Stimulated activated CD8-positive, alpha-beta memory T cell treated with anti-CD3 and anti-CD28 coated beads, Interleukin-15, amount 100 ng/mL, for 48 hours (primary cell): ENCODE results near the gene RXFP4.
"Not testable (repeated sequence)": the region's sequence is repeated elsewhere in the genome, so short reads cannot be mapped to it uniquely, and the experiment has no call there.

Source experiments
- DNase-seq, 2 donors: peaks; one replicate each; pipeline ENCODE4 v3.0.0-alpha.2; 2020; ENCODE audit warnings: low read depth in 2 of 2

The RXFP4 gene

DNA sequence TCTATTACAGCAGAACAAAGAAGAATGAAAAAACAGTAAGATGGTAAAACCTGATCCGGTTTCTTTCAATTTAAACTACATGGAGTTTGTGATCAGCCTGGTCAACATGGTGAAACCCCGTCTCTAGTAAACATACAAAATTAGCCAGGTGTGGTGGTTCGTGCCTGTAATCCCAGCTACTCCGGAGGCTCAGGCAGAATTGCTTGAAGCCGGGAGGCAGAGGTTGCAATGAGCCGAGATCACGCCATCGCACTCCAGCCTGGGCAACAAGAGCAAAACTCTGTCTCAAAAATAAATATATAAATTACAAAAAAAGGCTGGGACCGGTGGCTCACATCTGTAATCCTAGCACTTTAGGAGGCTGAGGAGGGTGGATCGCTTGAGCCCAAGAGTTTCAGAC is 10.7 kb upstream of the RXFP4 start:
- not testable (repeated sequence) for DNase-seq

DNA sequence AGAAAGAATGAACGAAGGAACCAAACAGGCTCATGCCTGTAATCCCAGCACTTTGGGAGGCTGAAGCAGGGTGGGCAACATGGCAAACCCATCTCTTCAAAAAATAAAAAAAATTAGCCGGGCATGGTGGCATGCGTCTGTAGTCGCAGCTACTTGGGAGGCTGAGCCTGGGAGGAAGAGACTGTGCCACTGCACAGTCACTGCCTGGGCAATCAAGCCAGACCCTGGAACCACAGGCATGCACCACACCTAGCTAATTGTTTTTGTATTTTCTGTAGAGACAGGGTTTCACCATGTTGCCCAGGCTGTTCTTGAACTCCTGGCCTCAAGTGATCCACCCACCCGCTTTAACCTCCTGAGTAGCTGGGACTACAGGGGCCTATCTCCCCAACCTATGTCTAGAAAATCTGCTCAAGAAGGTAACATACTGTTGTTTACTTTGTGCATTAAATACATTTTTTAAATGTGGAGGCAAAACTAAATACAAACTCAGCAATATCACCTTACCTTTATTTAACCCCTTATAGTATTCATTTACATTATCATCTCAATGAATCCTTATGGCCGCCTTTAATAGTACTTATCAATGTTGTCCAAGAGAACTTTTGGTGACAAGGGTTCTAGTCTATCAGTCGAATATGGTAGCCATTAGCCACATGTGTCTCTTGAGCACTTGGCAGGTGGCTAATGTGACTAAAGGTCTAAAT is 10.0 kb upstream of the RXFP4 start:
- DNase-seq, result no peak

DNA sequence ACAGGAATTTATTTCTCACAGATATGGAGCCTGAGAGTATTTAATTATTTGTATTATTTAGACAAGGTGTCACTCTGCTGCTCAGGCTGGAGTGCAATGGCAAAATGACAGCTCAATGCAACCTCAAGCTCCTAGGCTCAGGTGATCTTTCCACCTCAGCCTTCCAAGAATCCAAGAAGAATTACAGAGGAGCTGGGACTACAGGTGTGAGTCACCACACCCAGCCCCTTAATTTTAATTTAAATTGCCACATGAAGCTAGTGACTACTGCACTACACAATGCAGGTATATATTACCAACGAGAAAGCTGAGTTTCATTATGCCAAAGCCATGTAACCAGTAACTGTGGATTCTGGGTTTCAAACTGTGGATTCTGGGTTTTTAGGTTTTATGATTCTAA is 9.4 kb upstream of the RXFP4 start:
- no peak for DNase-seq

DNA sequence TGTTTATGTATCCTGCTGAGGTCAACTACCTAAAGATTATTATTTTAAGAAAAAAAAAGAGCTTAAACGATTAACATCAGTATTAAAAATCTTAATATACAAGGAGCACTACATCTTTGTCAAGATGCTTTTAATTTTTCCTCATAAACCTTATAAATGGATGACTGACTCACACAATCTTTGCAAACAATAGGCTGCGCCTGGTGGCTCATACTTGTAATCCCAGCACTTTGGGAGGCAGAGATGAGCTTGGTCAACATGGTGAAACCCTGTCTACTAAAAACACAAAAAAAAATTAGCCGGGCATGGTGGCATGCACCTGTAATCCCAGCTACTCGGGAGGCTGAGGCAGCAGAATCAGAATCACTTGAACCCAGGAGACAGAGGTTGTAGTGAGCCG is 9.0 kb upstream of the RXFP4 start:
- no peak for DNase-seq

DNA sequence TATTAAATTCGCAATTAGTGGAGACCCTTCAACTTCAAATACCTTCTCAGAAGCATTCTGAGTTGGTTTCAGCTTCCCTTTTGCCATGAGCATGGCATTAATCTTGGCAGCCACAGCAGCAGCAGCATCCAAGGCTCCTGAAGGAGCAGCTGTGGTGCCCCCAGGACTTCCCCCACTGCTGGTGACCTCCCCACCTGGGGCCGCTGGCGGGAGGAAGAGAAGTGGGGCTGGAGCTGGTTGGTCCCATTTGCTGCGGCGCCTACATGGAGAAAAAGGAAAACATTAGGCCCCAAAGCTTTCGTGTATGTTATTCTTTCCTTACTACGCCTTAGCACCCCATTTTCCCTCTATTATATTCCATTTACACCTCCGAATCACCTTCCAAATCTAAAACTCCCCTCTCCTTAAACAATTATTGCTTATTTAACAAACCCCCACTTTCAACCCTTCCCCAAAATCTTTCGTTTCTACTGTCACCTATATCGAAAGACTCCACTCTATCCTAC is 7.8 kb upstream of the RXFP4 start:
- no peak for DNase-seq

DNA sequence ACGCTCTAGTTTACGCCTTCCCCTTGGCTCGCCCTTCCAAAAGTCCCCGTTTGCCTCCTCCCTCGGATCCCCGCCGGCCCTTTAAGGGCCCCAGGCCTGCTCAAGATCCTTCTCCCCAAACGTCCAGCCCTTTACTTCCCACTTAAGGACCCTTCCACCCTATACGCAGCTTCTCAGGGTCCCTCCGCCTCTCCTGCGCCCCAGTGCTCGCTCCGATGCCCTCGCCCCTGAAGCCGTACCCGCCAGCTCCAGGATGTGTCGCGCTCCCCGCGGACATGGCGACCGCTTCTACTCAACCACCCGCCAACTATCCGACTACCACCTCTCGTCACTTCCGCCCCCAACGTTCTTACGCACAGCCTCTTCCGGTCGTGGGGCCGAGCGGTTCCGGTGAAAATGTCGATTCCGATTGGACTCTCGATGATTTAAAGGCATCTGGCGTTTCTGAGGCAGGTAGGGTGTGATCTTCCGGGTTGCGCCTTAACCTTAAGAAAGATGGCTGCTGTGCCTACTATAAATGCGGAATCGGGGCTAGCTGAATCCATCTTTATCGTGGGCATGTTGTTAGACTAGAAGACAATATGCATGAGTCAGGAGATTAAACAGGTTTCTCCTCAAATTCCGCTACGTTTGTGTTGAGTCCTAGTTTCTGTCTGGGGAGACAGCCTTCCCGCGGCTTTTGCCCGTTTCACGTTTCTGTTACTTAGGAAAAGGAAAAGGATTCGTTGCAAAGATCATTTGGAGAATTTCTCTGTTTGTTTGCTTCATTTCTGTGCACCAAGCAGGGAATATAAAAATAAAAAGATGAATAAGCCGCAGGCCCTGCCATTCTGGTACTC is 7.1 kb upstream of the RXFP4 start, which contains the start of gene KHDC4:
KHDC4 (minus strand) TSS at position 317 of the 839 bp plus-strand sequence; CDS start at position 277, 40 bp downstream.
- peak; percentile 89 to 92 for DNase-seq

DNA sequence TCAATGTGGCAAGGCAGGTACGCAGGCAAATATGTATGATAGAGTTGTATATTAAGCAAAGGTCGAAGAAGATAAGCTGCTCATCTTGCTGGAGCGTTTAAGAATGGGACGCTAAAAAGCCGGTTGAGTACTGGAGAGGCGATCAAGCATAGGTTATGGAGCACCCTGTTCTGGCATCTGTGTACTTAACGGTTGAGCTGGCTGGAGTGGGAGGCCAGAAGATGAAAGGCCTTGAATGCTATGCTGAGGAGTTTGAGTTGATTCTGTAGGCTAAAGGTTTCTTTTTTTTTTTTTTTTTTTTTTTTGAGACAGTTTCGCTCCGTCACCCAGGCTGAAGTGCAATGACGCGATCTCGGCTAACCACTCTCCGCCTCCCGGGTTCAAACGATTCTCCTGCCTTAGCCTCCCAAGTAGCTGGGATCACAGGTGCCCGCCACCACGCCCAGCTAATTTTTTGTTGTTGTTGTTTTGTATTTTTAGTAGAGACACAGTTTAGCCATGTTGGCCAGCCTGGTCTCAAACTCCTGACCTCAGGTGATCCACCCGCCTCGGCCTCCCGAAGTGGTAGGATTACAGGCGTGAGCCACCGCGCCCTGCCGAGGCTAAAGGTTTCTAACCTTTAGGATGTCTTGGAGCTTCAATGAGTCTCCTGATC is 6.4 kb upstream of the RXFP4 start:
- no peak for DNase-seq

DNA sequence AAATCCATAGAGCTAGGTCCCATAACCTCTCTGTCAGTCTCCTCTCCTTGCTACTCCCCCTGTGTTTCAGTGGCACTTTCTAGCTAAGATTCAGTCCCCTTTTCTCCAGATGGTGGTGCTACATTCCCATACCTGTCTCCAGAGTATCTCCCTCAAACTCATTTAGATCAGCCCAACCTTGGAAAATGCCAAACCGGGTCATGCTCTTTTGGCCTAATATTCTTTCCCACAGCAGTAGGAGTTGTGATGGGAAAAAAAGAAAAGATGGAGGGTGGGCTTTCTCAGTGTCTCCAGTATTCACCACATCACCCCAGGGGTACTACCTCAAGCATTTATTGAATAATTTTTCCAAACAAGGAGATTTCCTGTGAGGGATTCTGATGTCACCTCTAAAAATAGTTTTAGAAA is 3.2 kb upstream of the RXFP4 start:
- DNase-seq, result no peak

DNA sequence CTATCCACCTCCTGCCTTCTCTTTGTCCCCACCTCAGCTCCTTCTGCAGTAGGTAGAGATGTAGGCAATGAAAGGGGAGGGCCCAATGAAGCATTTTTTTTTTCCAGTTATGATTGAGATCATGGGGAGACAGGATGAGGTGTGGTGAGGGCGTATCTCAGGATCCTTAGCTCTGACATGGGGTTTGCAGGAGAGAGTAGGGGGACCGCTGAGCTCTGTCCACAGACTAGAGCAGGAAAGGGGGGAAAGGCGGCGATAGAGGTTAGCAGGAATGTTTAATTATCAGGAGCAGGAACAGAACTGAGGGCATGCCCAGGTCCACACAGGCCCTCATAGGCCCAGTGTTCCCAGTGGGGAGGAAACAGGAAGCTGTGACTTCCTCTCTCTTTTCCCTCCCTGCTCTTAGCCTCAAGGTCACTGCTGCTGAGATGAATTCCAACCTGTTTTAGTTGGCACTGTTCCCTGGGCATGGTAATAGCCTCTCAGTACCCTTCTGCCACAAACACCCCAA is 901 bp upstream of the RXFP4 start:
- no peak for DNase-seq

DNA sequence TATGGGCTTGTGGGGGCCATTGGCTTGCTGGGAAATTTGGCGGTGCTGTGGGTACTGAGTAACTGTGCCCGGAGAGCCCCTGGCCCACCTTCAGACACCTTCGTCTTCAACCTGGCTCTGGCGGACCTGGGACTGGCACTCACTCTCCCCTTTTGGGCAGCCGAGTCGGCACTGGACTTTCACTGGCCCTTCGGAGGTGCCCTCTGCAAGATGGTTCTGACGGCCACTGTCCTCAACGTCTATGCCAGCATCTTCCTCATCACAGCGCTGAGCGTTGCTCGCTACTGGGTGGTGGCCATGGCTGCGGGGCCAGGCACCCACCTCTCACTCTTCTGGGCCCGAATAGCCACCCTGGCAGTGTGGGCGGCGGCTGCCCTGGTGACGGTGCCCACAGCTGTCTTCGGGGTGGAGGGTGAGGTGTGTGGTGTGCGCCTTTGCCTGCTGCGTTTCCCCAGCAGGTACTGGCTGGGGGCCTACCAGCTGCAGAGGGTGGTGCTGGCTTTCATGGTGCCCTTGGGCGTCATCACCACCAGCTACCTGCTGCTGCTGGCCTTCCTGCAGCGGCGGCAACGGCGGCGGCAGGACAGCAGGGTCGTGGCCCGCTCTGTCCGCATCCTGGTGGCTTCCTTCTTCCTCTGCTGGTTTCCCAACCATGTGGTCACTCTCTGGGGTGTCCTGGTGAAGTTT is 550 bp downstream of the RXFP4 start:
- DNase-seq, result no peak

DNA sequence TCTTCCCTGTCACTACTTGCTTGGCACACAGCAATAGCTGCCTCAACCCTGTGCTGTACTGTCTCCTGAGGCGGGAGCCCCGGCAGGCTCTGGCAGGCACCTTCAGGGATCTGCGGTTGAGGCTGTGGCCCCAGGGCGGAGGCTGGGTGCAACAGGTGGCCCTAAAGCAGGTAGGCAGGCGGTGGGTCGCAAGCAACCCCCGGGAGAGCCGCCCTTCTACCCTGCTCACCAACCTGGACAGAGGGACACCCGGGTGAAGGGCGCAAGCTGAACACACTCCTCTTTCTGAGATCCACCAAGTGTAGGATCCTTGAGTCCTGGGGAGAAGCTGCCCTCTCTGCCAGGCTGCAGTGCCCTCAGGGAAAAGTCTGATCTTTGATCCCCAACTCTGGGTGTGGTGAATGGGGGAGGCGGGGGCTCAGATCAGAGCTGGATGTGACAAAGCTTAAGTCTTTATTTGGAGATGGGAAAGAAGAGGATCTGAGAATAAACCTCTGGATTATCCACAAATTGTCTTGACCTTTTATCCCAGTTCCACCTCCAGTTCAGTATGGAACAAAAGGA is 1.2 kb downstream of the RXFP4 start:
- DNase-seq, result no peak

DNA sequence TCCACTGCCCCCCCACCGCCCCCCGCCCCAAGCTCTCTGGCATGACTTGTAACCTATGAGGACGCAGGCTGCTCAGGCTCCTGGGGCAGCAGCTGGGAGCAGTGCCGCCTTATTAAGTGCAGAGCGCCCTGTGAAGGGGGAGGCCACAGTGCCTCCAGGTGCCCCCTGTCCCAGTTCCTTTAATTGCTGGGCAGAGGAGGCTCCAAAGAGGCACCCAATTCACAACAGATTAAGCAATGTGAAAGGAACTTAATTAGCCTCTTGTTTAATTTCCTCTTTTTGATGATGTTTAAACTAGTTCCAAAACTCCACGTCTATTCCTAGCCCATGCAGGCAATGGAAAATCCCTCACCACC is 3.0 kb downstream of the RXFP4 start:
- DNase-seq, result no peak

DNA sequence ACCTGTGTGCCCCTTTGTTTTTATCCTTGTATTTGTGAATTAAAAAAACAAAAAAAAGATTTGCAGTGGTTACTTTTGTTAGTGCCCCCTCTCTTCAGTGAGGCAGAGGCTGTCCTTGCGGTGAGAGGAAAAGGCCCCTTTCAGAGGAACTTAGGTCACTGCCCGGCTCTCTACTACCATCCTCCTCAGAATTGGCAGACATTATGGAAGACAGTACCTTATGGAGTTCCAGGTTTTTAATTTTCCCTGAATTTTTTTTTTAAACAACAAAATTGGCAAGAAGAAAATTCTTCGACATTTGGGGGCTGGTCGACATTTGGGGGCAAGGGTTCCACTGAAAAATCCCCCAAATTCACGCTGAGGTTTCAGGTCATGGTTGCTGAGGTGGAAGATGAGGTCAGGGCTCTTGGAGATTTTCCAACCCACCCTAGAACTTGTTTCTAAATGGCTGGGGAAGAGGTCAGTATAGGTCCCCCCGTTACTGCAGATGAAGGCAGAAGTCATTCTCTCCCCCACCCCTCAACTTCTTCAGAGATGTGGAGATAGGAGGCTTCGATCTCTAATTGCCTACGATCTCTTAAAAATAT is 5.3 kb downstream of the RXFP4 start:
- no peak for DNase-seq

DNA sequence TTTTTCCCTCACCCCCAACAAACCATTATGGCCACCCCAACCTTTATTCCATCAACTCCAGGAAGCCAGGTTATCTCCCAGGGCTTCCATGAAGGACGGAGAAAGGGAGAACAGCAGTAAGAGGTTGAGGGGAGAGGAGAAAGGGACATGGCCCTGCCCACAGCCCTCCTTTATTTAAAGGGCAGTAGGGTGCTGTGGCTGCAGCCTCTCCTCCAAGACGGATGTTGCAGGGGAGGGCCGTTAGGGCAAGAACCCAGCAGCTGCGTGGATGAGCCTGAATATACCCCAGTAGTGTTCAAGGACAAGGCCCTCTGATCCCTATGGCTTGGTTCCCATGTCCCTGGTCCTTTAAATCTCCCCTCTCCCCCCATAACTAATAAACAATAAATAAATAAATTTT is 5.9 kb downstream of the RXFP4 start:
- no peak for DNase-seq

DNA sequence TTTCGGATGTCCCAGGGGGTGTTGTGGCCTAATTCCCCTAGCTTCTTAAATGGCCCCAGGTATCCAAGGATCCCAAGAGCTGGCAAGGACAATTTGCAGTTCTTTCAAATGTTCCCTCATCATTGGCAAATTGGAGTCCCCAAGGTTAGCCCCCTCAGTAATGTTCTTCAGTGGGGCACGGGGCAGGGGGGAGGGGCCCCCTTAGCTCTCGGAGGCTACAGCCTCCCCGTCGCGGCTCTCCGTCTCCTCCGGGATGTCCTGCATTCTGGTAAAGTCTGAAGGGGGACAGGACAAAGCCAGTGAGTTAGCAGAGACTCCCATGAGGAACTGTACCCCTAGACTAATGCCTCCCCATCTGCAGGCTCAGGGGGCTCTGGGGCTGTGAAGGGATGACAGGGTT is 6.3 kb downstream of the RXFP4 start:
- DNase-seq, result no peak

DNA sequence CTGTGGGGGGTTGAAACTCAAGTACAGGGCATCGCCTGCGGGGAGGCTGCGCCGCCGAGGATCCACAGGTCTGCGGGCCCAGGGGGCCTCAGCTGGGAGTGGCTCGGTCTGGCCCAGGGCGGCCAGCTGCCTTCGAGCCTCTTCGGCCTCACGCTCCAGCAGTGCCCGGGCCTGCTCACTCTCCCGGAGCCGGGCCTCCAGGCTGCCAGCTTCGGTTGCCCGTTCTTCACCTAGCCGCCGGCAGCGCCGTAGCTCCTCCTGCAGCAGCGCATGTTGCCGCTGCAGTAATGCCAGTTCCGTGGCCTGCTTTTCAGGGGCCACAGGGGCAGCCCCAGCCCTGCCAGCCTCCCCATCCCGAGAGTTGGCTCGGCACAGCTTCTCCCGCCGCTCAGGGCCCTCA is 9.4 kb downstream of the RXFP4 start:
- DNase-seq, result no peak

DNA sequence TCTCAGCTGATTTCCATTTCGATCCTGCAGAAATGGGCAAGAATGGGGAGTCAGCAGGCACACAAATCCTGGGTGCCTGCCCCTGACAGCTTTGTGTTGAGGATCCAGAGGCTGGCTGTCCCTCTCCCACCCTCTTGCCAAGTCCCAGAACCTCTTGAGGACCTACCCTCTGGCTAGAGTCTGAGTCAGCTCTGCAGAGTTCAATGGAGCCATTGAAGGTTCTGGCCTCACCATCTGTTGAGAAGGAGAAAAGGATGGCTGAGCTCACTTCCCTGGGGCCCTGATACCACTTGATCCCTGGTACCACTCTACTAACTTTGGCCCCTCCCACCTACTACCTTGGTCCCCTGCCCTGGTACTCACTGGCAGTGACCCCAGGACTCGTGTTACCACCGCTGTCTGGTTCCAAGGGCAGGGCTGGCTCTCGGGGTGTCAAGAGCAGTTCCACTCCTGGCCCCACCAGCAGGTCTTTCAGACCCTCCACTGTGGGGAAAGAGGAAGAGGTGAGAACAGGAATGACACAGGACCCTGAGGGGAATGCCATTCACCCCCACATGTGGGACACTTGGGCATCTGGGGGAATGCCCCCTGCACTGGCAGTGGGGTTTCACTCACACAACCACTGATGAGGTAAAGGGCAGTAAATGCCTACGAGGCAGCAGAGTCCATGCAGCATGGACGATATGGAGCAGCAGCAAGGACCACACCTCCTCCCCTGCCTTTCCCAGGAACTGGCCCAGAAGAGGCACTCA is 10.5 kb downstream of the RXFP4 start:
- DNase-seq, result no peak

DNA sequence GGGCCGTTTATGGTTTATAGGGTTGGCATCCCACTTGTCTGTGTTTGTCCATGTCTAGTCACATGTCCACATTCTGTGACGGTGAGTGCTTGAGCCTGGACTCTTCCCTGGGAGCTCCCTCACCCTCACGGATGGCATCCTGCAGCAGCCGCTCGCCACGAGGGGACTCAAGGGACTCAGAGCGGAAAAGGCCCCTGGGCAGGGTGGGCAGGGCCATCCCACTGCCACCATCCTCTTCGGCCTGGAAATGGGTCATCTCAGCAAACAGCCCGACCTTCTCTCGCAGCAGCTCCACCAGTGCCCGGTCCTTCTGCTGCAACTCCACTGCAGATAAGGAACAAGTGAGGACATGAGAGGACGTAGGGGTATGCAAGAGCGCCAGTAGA is 11.1 kb downstream of the RXFP4 start:
- no peak for DNase-seq

DNA sequence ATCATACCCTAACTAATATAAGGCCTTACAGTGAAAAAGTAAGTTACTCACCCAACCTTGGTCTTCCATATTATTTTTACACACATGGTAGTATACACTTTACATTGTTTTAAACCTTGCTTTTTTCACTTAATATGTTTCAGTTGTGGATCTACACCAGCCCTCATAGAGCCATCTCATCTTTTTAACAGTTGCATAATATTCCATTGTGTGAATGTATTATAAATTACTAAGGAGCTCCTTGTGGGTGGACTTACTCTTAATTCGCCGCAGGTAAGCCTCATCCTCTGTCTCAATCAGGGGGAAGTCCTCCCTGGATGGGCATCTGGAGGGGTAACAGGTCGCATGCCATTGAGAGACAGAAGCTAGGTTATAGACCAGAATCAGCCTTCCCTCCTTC is 13.2 kb downstream of the RXFP4 start:
- no peak for DNase-seq

DNA sequence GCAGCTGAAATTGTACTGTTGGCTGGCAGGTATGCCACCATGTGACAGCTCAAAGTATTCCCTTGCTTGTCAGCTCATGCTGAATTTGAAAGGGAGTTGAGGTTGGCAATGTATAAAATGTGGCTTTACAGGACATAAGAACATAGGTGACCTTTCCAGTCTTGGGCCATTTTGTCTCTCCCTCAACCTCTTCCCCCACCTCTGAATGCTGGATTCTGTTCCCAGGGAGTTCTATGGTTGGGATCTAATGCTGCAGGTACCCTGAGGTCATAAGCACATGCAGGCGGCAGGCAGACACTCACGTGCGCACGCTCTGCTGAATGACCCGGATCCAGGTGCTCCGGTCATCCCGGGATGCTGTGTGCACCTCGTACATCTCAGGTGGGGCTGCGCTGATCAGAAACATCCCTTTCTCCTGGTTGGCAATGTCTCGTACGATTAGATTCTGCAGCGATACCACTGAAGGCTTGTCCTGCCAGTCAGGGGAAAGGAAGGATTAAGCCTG is 16.0 kb downstream of the RXFP4 start:
- no peak for DNase-seq
